ENCODE data around the gene CD27.
"Not testable (repeated sequence)": the region's sequence is repeated elsewhere in the genome, so short reads cannot be mapped to it uniquely, and the experiment has no call there.

CD27 gene

DNA sequence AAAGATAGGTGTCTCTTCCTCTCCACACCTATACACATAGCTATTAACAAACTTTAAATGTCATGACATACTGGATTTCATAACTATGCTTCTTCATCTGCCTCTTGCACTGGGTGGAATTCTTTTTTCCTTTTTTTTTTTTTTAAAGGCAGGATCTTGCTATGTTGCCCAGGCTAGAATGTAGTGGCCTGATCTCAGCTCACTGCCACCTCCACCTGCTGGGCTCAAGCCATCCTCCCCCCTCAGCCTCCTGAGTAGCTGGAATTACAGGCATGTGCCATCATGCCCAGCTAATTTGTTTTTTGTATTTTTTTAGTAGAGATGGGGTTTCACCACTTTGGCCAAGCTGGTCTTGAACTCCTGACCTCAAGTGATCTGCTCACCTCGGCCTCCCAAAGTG, 43.5 kb downstream of the CD27 start:
- no peak for DNase-seq

DNA sequence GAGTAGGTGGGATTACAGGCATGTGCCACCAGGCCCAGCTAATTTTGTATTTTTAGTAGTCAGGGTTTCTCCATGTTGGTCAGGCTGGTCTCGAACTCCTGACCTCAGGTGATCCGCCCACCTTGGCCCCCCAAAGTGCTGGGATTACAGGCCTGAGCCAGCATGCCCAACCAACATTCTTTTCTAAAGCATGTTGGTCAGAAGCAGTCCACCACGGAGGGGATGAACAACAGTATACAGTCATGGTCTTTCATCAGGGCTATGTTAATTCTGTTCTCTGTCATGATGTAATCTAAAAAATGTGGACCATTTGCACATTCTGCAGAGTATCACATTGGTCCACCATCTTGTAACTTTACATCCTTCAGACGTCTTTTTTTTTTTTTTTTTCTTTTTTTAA, 44.7 kb downstream of the CD27 start:
- DNase-seq = no peak

DNA sequence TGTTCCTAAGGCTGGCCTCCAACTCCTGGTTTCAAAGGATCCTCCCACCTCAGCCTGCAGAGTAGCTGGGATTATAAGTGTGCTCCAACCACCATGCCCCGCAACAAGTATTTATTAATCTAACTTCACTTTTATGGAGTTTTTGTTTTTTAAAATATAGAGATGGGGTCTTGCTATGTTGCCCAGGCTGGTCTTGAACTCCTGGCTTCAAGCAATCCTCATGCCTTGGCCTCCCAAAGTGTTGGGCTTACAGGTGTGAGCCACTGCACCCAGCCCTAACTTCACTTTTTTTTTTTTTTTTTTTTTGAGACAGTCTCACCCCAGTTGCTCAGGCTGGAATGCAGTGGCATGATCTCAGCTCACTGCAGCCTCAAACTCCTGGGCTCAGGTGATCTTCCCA, 45.9 kb downstream of the CD27 start:
- not testable (repeated sequence) for DNase-seq

DNA sequence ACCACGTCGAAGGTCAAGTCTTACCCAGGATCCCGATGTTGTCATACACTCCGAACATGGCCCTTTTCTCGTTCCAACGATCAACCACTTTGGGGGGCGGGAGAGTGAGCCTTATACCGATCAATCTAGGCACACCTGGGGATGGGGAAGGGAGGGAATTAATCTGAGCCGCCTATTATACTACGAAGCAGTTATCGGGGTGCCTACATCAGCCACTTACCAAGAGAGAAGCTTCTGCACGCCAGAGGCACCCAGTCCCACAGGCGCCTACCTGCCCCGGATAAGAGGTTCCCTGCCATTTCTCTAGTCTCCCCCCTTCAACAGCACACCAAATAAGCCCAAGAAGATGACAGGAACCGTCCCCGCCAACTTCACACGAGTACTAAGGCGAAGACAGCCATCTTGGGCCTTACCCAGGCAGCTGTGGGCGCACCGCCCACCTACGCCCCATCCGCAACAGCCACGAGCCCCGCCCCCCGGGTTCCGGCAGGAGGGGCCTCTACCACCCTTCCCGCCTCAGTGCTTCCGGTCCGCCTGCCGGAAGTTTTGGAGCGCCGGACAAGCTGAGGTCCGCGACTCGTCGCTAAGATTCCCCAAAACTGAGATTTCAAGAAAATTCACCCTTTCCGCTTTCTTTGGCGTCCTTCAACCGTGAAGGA, 48.2 kb downstream of the CD27 start, which contains the start of gene MRPL51:
Gene MRPL51, minus strand, starts transcription at position 425 of the 659 bp plus-strand sequence. Its CDS starts 126 bp downstream, at position 299.
- peak; percentile 83 for DNase-seq

DNA sequence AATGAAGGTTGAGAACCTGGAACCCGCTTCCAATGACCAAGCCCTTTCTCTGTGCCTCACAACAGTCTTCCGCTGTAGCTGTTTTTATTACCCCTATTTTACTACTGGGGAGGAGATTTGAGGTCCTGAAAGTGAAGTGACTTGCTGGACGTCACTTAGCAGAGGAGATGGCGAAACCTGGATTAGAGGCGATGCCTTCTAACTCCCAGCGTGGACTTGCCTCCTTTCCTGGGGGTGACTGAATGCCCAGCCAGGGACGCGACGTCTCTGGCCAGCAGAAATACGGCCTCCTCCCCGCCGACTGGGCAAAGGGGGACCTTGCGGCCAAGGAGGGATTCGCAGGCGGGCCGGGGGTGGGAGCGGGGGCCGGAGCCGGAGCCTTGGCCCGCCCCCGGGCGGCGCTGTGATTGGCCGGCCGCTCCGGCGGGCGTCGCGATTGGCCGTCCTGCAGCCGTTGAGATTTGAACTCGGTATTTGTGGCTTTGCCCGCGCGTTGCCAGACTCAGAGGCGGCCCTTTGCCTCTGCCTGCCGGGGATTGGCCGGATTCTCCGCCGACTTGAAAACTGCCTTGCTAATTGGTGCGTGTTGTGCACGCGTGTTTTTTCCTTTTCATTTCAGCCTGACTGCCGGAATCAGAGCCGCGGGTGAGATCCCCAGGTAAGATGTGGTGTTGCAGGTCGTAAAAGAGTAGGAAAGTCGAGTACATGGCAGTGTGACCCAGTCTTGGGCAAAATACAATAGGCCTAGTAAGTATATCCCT, 48.9 kb downstream of the CD27 start, which contains the start of gene NCAPD2:
Gene NCAPD2, plus strand, starts transcription at position 606 of the 761 bp plus-strand sequence. CDS start 997 bp downstream, outside the sequence.
- peak; percentile 92 for DNase-seq

DNA sequence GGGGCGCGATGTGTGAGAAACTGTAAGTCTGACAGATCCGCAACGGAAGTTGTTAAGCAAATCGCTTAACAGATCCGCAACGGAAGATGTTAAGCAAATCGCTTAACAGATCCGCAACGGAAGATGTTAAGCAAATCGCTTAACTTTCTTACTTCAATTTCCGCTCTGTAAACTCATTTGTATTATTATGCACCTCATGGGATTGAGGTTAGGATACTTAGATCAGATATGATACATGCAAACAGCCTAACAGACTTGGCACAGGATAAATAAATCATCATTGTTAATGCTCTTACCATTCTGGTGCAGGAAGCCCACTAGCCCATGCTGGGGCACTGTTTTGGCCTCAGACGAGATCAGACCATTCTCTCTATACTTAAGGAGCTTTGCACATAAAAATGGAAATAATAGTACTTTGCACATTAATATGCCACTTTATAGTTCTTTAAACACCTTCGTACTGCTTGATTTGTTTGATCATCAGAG, 49.5 kb downstream of the CD27 start:
- peak; percentile 16 for DNase-seq

DNA sequence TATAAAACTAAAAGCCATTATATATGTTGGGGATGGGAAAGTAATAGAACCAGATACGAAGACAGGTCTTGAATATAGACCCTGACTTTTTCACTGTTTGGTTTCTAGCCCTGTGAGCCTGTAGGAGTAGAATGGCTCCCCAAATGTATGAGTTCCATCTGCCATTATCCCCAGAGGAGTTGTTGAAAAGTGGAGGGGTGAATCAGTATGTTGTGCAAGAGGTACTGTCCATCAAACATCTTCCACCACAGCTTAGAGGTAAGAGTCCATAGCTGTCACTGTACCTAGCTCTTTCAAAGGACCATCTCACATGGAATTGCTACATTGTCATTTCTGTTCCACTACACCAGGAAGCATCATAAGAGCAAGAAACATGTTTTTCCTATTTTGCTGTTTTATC, 50.2 kb downstream of the CD27 start:
- DNase-seq = no peak

DNA sequence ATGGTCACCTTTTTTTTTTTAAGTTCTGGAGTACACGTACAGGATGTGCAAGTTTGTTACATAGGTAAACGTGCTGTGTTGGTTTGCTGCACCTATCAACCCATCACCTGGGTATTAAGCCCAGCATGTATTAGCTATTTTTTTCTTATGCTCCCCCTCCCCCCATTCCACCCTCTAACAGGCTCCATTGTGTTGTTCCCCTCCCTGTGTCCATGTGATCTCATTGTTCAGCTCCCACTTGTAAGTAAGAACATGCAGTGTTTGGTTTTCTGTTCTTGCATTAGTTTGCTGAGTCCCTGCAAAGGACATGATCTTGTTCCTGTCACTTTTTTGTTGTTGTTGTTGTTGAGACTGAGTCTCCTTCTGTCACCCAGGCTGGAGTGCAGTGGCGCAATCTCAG, 52.5 kb downstream of the CD27 start:
- not testable (repeated sequence) for DNase-seq

DNA sequence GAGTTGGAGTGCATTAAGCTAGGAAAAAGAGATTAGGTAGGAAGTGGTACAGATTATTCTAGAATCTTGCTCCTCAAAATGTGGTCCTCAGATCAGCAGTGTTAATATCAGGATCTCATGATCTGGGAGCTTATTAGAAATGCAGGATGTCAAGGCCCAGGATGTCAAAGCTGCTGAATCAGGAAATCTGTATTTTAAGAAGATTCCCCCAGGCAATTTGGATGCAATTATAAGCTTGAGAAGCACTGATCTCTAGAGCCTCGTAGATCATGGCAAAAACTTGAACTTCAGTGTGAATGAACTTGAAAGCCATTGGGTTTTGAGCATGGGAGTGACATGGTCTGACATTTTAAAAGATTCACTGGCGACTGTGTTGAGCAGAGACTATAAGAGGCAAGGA, 55.7 kb downstream of the CD27 start:
- no peak for DNase-seq

All from right kidney (tissue), 1 donor.